HEK293 (cell line): ENCODE results near the gene DNAJB1.

Experiments
- CTCF ChIA-PET: fragments of 350-600 bp; formaldehyde crosslinking; extraction: SDS; loops from one replicate; lab custom pipeline; 2021; ENCODE audit warnings: antibody characterized with exemption; lab: Yijun Ruan, JAX
- POLR2A ChIA-PET: fragments of 300-600 bp; formaldehyde crosslinking; extraction: SDS; loops from one replicate; lab custom pipeline; 2020; ENCODE audit warnings: antibody characterized with exemption, inconsistent platforms; lab: Yijun Ruan, JAX
- H3K27ac ChIP-seq: fragments of 200-500 bp; sonication (Bioruptor generic); 2 replicates; pipeline ENCODE4 v1.5.1; 2014; ENCODE audit warnings: low read depth, low read length, control low read depth, inconsistent platforms; ENCODE audit errors: extremely low read depth
- H3K36me3 ChIP-seq, 2 experiments: fragments of 200-500 bp in 1 of 2; sonication (Bioruptor generic) in 1 of 2; 1 replicate in 1 of 2; 2 replicates in 1 of 2; pipeline ENCODE4 v1.5.1; 2014 to 2017; ENCODE audit warnings: inconsistent platforms in 2 of 2, low read length in 2 of 2; ENCODE audit not compliant: control insufficient read depth in 2 of 2, insufficient read depth in 1 of 2
- H3K4me1 ChIP-seq: fragments of 200-500 bp; sonication (Bioruptor generic); 2 replicates; pipeline ENCODE4 v1.5.1; 2014; ENCODE audit warnings: mild to moderate bottlenecking, low read length, inconsistent platforms; ENCODE audit not compliant: control insufficient read depth, insufficient read depth
- H3K4me3 ChIP-seq: 2 replicates; pipeline ENCODE4 v1.5.1; 2011; ENCODE audit warnings: low read depth, mild to moderate bottlenecking, control low read depth, low read length, moderate library complexity
- H3K9me3 ChIP-seq: fragments of 200-500 bp; sonication (Bioruptor generic); 2 replicates; pipeline ENCODE4 v1.5.1; 2014; ENCODE audit warnings: low read depth, low read length, inconsistent platforms; ENCODE audit not compliant: control insufficient read depth, insufficient read depth
- CTCF ChIP-seq: fragments of 450-650 bp; formaldehyde crosslinking; IDR thresholded peaks from 2 replicates; pipeline ENCODE4 v1.5.1; 2016; ENCODE audit warnings: missing biosample characterization, missing genetic modification characterization
- SP3 ChIP-seq: fragments of 450-650 bp; formaldehyde crosslinking; IDR thresholded peaks from 2 replicates; pipeline ENCODE4 v1.5.1; 2016; ENCODE audit warnings: missing biosample characterization, missing genetic modification characterization
- ZBTB21 ChIP-seq: fragments of 450-650 bp; formaldehyde crosslinking; IDR thresholded peaks from 2 replicates; pipeline ENCODE4 v1.5.1; 2017; ENCODE audit warnings: missing biosample characterization, missing genetic modification characterization
- ZNF132 ChIP-seq: fragments of 450-650 bp; formaldehyde crosslinking; IDR thresholded peaks from 2 replicates; pipeline ENCODE4 v1.5.1; 2017; ENCODE audit warnings: missing biosample characterization, missing genetic modification characterization, borderline replicate concordance
- ZNF274 ChIP-seq, 2 experiments: fragments of 200-500 bp in 1 of 2; fragments of 450-650 bp in 1 of 2; sonication (Bioruptor generic) in 1 of 2; formaldehyde crosslinking in 1 of 2; IDR thresholded peaks; 2 replicates each; pipeline versions ENCODE4 v1.5.1 to v1.6.1; 2014 to 2016; ENCODE audit warnings: borderline replicate concordance in 1 of 2, inconsistent platforms in 1 of 2, low read length in 1 of 2, missing biosample characterization in 1 of 2, missing genetic modification characterization in 1 of 2
- ZNF391 ChIP-seq: fragments of 450-650 bp; formaldehyde crosslinking; IDR thresholded peaks from 2 replicates; pipeline ENCODE4 v1.5.1; 2016; ENCODE audit warnings: low read depth, missing biosample characterization, missing genetic modification characterization, borderline replicate concordance
- ZNF398 ChIP-seq: fragments of 450-650 bp; formaldehyde crosslinking; IDR thresholded peaks from 2 replicates; pipeline ENCODE4 v1.5.1; 2017; ENCODE audit warnings: missing biosample characterization, missing genetic modification characterization
- ZNF423 ChIP-seq: fragments of 450-650 bp; formaldehyde crosslinking; IDR thresholded peaks from 2 replicates; pipeline ENCODE4 v1.5.1; 2016; ENCODE audit warnings: missing biosample characterization, missing genetic modification characterization
- ZNF426 ChIP-seq: fragments of 450-650 bp; formaldehyde crosslinking; IDR thresholded peaks from 2 replicates; pipeline ENCODE4 v1.5.1; 2017; ENCODE audit warnings: missing biosample characterization, missing genetic modification characterization, mild to moderate bottlenecking, inconsistent platforms, moderate library complexity
- ZNF549 ChIP-seq: fragments of 450-650 bp; IDR thresholded peaks from 2 replicates; pipeline ENCODE4 v1.5.1; 2018; ENCODE audit warnings: missing biosample characterization, missing genetic modification characterization, mild to moderate bottlenecking, inconsistent platforms, moderate library complexity
- ZNF600 ChIP-seq: fragments of 450-650 bp; formaldehyde crosslinking; IDR thresholded peaks from 2 replicates; pipeline ENCODE4 v1.5.1; 2016; ENCODE audit warnings: missing biosample characterization, missing genetic modification characterization
- ZNF654 ChIP-seq: fragments of 450-650 bp; formaldehyde crosslinking; IDR thresholded peaks from 2 replicates; pipeline ENCODE4 v1.5.1; 2016; ENCODE audit warnings: low read depth, missing biosample characterization, missing genetic modification characterization
- ZNF660 ChIP-seq: fragments of 450-650 bp; IDR thresholded peaks from 2 replicates; pipeline ENCODE4 v1.5.1; 2018; ENCODE audit warnings: missing biosample characterization, mild to moderate bottlenecking, missing genetic modification characterization
- ZNF792 ChIP-seq: fragments of 450-650 bp; formaldehyde crosslinking; IDR thresholded peaks from 2 replicates; pipeline ENCODE4 v1.5.1; 2016; ENCODE audit warnings: missing biosample characterization, missing genetic modification characterization
- ZSCAN30 ChIP-seq: fragments of 450-650 bp; IDR thresholded peaks from 2 replicates; pipeline ENCODE4 v1.5.1; 2018; ENCODE audit warnings: missing biosample characterization, mild to moderate bottlenecking, missing genetic modification characterization, moderate library complexity
- TF ChIP-seq, protein P1 (sequence below): fragments of 450-650 bp; formaldehyde crosslinking; IDR thresholded peaks from 2 replicates; pipeline ENCODE4 v1.5.1; 2016; ENCODE audit warnings: missing biosample characterization, missing genetic modification characterization
- TF ChIP-seq, protein P2 (sequence below): fragments of 450-650 bp; formaldehyde crosslinking; optimal IDR thresholded peaks from 2 replicates; pipeline ENCODE3; 2016; ENCODE audit warnings: missing biosample characterization, mild to moderate bottlenecking, missing genetic modification characterization

DNAJB1 gene

GRCh38 chr19:14471436-14472187 is 46.6 kb downstream of the DNAJB1 start (continued):
- TF ChIP-seq ZNF274 (IDR thresholded peaks at IDR 0.05; ENCODE audit: low read length) = no peak
- TF ChIP-seq ZNF274 (tag by site-specific recombination; IDR thresholded peaks at IDR 0.05; ENCODE audit: borderline replicate concordance) = no peak
- TF ChIP-seq ZNF426 (tag by site-specific recombination) = no peak

GRCh38 chr19:14470031-14470876 is 47.9 kb downstream of the DNAJB1 start:
- peaks cover 16 to 46% of the 10 kb centered on the region in 2 experiments; a peak in 2 of 3 replicates for H3K36me3 ChIP-seq
- ChIA-PET CTCF (interaction anchor here (0.7 kb wide), 1 partner anchor 10 kb away, joined by 3 read pairs; no protein-coding TSS in a partner anchor), POLR2A (no interaction called here)

GRCh38 chr19:14467816-14468215 is 50.4 kb downstream of the DNAJB1 start:
- TF ChIP-seq ZNF654 = peak; percentile 16; the same call in 1 of the 2 replicates
- peak; percentile 20; the same call in 1 of the 2 replicates for TF ChIP-seq CTCF (tag by site-specific recombination)
- no peak for TF ChIP-seq ZNF792 (tag by site-specific recombination)
- TF ChIP-seq, protein P1, sequence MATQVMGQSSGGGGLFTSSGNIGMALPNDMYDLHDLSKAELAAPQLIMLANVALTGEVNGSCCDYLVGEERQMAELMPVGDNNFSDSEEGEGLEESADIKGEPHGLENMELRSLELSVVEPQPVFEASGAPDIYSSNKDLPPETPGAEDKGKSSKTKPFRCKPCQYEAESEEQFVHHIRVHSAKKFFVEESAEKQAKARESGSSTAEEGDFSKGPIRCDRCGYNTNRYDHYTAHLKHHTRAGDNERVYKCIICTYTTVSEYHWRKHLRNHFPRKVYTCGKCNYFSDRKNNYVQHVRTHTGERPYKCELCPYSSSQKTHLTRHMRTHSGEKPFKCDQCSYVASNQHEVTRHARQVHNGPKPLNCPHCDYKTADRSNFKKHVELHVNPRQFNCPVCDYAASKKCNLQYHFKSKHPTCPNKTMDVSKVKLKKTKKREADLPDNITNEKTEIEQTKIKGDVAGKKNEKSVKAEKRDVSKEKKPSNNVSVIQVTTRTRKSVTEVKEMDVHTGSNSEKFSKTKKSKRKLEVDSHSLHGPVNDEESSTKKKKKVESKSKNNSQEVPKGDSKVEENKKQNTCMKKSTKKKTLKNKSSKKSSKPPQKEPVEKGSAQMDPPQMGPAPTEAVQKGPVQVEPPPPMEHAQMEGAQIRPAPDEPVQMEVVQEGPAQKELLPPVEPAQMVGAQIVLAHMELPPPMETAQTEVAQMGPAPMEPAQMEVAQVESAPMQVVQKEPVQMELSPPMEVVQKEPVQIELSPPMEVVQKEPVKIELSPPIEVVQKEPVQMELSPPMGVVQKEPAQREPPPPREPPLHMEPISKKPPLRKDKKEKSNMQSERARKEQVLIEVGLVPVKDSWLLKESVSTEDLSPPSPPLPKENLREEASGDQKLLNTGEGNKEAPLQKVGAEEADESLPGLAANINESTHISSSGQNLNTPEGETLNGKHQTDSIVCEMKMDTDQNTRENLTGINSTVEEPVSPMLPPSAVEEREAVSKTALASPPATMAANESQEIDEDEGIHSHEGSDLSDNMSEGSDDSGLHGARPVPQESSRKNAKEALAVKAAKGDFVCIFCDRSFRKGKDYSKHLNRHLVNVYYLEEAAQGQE (tag by site-specific recombination) = no peak
- TF ChIP-seq, all 188 proteins: peak for 2
- H3K9me3 ChIP-seq = no peaks in the 10 kb centered on the region
- CTCF ChIA-PET = interaction anchor here (0.6 to 1.5 kb wide), 4 partner anchors 12 to 61 kb away, joined by 3 to 7 read pairs (median 4); no protein-coding TSS in a partner anchor
- peaks cover 23 to 69% of the 10 kb centered on the region in 2 experiments; a peak in 2 of 3 replicates for H3K36me3 ChIP-seq
- POLR2A ChIA-PET = no interaction called here
- H3K4me3 ChIP-seq = no peak overlapping the region
- H3K27ac ChIP-seq = no peak overlapping the region
- H3K4me1 ChIP-seq = no peaks in the 10 kb centered on the region; the same call in 1 of the 2 replicates

More at GRCh38 chr19:14470031-14470876, 47.9 kb downstream of the DNAJB1 start:
- no peak overlapping the region for H3K4me3 ChIP-seq
- no peaks in the 10 kb centered on the region; the same call in 1 of the 2 replicates for H3K4me1 ChIP-seq
- H3K9me3 ChIP-seq = no peaks in the 10 kb centered on the region
- H3K27ac ChIP-seq = no peak overlapping the region
- TF ChIP-seq ZNF660 (tag by site-specific recombination) = no peak
- TF ChIP-seq ZNF423 (tag by site-specific recombination) = no peak
- TF ChIP-seq ZSCAN30 = peak; percentile 36; the same call in 1 of the 2 replicates

DNA sequence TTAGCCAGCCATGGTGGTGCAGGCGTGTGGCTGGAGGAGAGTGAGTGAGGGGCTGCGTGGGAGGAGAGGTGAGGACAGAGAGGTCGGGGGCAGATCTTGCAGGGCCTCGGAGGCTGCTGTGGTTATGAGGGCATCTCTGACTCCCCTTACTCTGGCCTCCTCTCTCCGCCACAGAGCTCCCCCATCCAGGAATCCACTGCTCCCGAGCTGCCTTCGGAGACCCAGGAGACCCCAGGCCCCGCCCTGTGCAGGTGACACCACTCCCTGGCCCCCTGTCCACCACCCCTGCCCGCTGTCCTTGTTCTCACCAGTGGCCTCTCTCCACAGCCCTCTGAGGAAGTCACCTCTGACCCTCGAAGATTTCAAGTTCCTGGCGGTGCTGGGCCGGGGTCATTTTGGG is 50.8 kb downstream of the DNAJB1 start:
- ChIA-PET CTCF (interaction anchor here (1.4 to 1.6 kb wide), 3 partner anchors 12 to 331 kb away, joined by 3 to 9 read pairs (median 7); partner anchors contain the start of gene ASF1B), POLR2A (no interaction called here)
- Histone ChIP-seq H3K9me3 (no peaks in the 10 kb centered on the region), H3K36me3 (peaks cover 23 to 73% of the 10 kb centered on the region in 2 experiments; a peak in 2 of 3 replicates), H3K4me1 (no peaks in the 10 kb centered on the region; the same call in 1 of the 2 replicates), H3K4me3 (no peak overlapping the region), H3K27ac (no peak overlapping the region)
- no peak for TF ChIP-seq ZNF132 (tag by site-specific recombination)
- TF ChIP-seq ZNF549 (tag by site-specific recombination) = no peak
- TF ChIP-seq ZNF391 (tag by site-specific recombination) = no peak
- TF ChIP-seq SP3 (tag by site-specific recombination) = no peak
- no peak for TF ChIP-seq ZNF600
- no peak for TF ChIP-seq ZBTB21
- TF ChIP-seq ZNF398 (tag by site-specific recombination) = no peak
- TF ChIP-seq, protein P2, sequence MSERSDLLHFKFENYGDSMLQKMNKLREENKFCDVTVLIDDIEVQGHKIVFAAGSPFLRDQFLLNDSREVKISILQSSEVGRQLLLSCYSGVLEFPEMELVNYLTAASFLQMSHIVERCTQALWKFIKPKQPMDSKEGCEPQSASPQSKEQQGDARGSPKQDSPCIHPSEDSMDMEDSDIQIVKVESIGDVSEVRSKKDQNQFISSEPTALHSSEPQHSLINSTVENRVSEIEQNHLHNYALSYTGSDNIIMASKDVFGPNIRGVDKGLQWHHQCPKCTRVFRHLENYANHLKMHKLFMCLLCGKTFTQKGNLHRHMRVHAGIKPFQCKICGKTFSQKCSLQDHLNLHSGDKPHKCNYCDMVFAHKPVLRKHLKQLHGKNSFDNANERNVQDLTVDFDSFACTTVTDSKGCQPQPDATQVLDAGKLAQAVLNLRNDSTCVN = no peak
